Heart right ventricle (tissue), 16 donors: ENCODE results near the gene BRD4. TPM values are rescaled to one million over a fixed set of nuclear protein-coding genes. Genes with fewer than 3 reads are reported as not detected.

Experiments used
- ATAC-seq, 8 donors: fragments of 200-7000 bp; cut with Tn5 transposase; one replicate each; pipeline ENCODE4 v1.9.1; 2020; ENCODE audit warnings: mild to moderate bottlenecking in 8 of 8, moderate library complexity in 8 of 8, moderate number of reproducible peaks in 1 of 8
- DNase-seq, 2 donors: peaks; one replicate each; pipeline ENCODE4 v3.0.0-alpha.2; 2020
- H3K27ac ChIP-seq, 10 donors: fragments of 200-600 bp; sonication (generic) in 2 of 10; one replicate each; pipeline versions ENCODE4 v1.5.0 to v1.8.0; 2020 to 2022; ENCODE audit warnings: mild to moderate bottlenecking in 3 of 10
- H3K27me3 ChIP-seq, 7 donors: fragments of 200-600 bp; one replicate each; pipeline ENCODE4 v1.8.0; 2021 to 2022; ENCODE audit warnings: mild to moderate bottlenecking in 2 of 7
- H3K36me3 ChIP-seq, 9 donors: fragments of 200-600 bp; sonication (generic) in 1 of 9; one replicate each; pipeline versions ENCODE4 v1.5.0 to v1.8.0; 2020 to 2022; ENCODE audit warnings: mild to moderate bottlenecking in 2 of 9
- H3K4me1 ChIP-seq, 9 donors: fragments of 200-600 bp; sonication (generic) in 1 of 9; one replicate each; pipeline versions ENCODE4 v1.5.0 to v1.8.0; 2020 to 2022; ENCODE audit warnings: mild to moderate bottlenecking in 4 of 9
- H3K4me3 ChIP-seq, 10 donors: fragments of 200-600 bp; sonication (generic) in 2 of 10; one replicate each; pipeline versions ENCODE4 v1.5.0 to v1.8.0; 2020 to 2022; ENCODE audit warnings: mild to moderate bottlenecking in 7 of 10, moderate library complexity in 2 of 10
- H3K9me3 ChIP-seq, 11 donors: fragments of 200-600 bp in 10 of 11; sonication (generic) in 2 of 11; one replicate each; pipeline versions ENCODE4 v1.5.0 to v1.8.0; 2013 to 2022; ENCODE audit warnings: mild to moderate bottlenecking in 2 of 11, control low read depth in 1 of 11, moderate library complexity in 1 of 11
- CTCF ChIP-seq, 9 donors: fragments of 200-600 bp; sonication (generic) in 2 of 9; IDR thresholded peaks; one replicate each; pipeline versions ENCODE4 v1.5.0 to v1.8.0; 2021 to 2022; ENCODE audit warnings: antibody characterized with exemption in 9 of 9, mild to moderate bottlenecking in 5 of 9, moderate library complexity in 1 of 9
- WGBS, 2 donors: extraction: QIAGEN DNeasy Blood & Tissue Kit; methylation state at CpG; one replicate each; pipeline ENCODE4 v1.1.7; 2013; ENCODE audit warnings: inconsistent platforms in 1 of 2; 5-methylcytosine and 5-hydroxymethylcytosine counted together
- intact Hi-C, 10 donors: fragments of 100-400 bp; cut with DNase I; formaldehyde crosslinking; loops; one replicate each; pipeline versions ENCODE4 v1.11.1 to v1.14.2; 2022
- polyA plus RNA-seq, 2 donors: library from polyadenylated mRNA; stranded (reverse); fragments of 200-250 nt; gene quantifications; one replicate each; pipeline ENCODE4 v1.2.3, GENCODE V29; 2013
- total RNA-seq, 10 donors: library from RNA; stranded (reverse); fragmentation: NEBNext Ultra II Directional in 3 of 10; extraction: Animal tissue kit (Norgen Biotek cat#: 25700) in 3 of 10; gene quantifications; one replicate each; pipeline versions ENCODE4 v1.2.1 to v1.2.4, GENCODE V29; 2021 to 2023
- donor health status: Arrhythmogenic right ventricular cardiomyopathy.
- donor health status: ischemic (EF 13 %, LVEDD 7.1; RV severe dilation, severe dysfunction).
- donor health status: healthy with polysubstance abuse.
- donor health status: DM: no; HTN: yes; CAD: no.
- donor health status: DM: no; HTN: no; CAD: no.
- donor health status: ischemic (EF 25% LVEDD 6.9; RV normal size, moderate dysfunction).
- donor health status: ischemic (EF 25% LVEDD 5.7; RV mildly dilated, moderate dysfunction).
- donor health status: healthy.
- donor health status: DM: yes; HTN: yes; CAD: no.
- donor health status: Ischemic cardiomyopathy.
- donor health status: ischemic (EF 35%, LVEDD 5.7; RV mildly dilated, moderate dysfunction).
- donor health status: nonischemic (EF 11% LVEDD 7.7; RV severe dilation, severe dysfunction).
- donor health status: DM: yes; HTN: yes; CAD: no.
- donor health status: PGD.
- donor health status: ischemic (EF 29% LVEDD 5.4; RV normal size, mild dysfunction).
- donor health status: nonischemic (EF 23%, LVEDD 6.1; RV moderate dilation, normal function).

BRD4 gene
- total and polyA plus RNA-seq, 12 donors, result 31.2 to 85.1 (median 53.6) TPM

- Histone ChIP-seq H3K27ac (peak overlapping the region in 6 of 10 donors; percentile 1 to 38 (median 22)), H3K27me3 (no peaks in the 10 kb centered on the region), H3K36me3 (no peaks in the 10 kb centered on the region), H3K4me3 (no peak overlapping the region), H3K9me3 (no peaks in the 10 kb centered on the region), H3K4me1 (peaks cover 71 to 100% (median 100%) of the 10 kb centered on the region in 9 donors)
- intact Hi-C loops, result loop anchor here in 3 of 10 donors (5.0 kb wide), 3 partner anchors 39 to 49 kb away; partner anchors contain the start of gene BRD4 (in 1 of the 3)
- DNase-seq, result no peak
- peak in 2 of 8 donors; percentile 14 to 41 for ATAC-seq
- 48 to 50% methylated on average over 10 of the region's 10 CpGs for WGBS, 2 donors
- no peak for TF ChIP-seq CTCF (IDR thresholded peaks at IDR 0.05)
Measured at GRCh38 chr19:15283141-15283883, 49.0 kb downstream of the BRD4 start.

GRCh38 chr19:15282311-15282705, 50.0 kb downstream of the BRD4 start:
- peaks cover 62 to 100% (median 100%) of the 10 kb centered on the region in 9 donors for H3K4me1 ChIP-seq
- no peak for TF ChIP-seq CTCF (IDR thresholded peaks at IDR 0.05)
- DNase-seq (no peak), ATAC-seq (no peak)
- no peaks in the 10 kb centered on the region for H3K9me3 ChIP-seq
- no peaks in the 10 kb centered on the region for H3K27me3 ChIP-seq
- peak overlapping the region in 3 of 10 donors; percentile 20 to 38 (median 37) for H3K27ac ChIP-seq
- no peaks in the 10 kb centered on the region for H3K36me3 ChIP-seq
- WGBS, 2 donors, result 86 to 100% methylated on average over 1 of the region's 1 CpG
- H3K4me3 ChIP-seq, result no peak overlapping the region
- intact Hi-C loops, result loop anchor here in 3 of 10 donors (5.0 kb wide), 3 partner anchors 40 to 50 kb away; partner anchors contain the start of gene BRD4 (in 1 of the 3)

GRCh38 chr19:15280915-15281683, 51.2 kb downstream of the BRD4 start:
- TF ChIP-seq CTCF (IDR thresholded peaks at IDR 0.05), result peak in 7 of 9 donors; percentile 14 to 56 (median 39)
- Histone ChIP-seq H3K27me3 (no peaks in the 10 kb centered on the region), H3K4me3 (peak overlapping the region in 1 of 10 donors; percentile 16), H3K9me3 (no peaks in the 10 kb centered on the region), H3K36me3 (no peaks in the 10 kb centered on the region), H3K4me1 (peaks cover 66 to 100% (median 100%) of the 10 kb centered on the region in 9 donors), H3K27ac (peak overlapping the region in 9 of 10 donors; percentile 11 to 81 (median 62))
- intact Hi-C loops, result loop anchor here in 3 of 10 donors (2.0 to 5.0 kb wide), 4 partner anchors 14 to 51 kb away; partner anchors contain the start of gene BRD4 (in 1 of the 3)
- 4 to 5% methylated on average over 12 of the region's 12 CpGs for WGBS, 2 donors
- DNase-seq, result peak; percentile 83 to 88
- peak; percentile 86 to 93 (median 90) for ATAC-seq
